HG02884 (cell line): ENCODE results near the gene KRT16.
A peak's percentile ranks its signal among the peaks of the same experiment; 100 is the strongest.
"Not testable (repeated sequence)": the region's sequence is repeated elsewhere in the genome, so short reads cannot be mapped to it uniquely, and the experiment has no call there.

Experiments used
- ATAC-seq: cut with Tn5 transposase; IDR thresholded peaks from one replicate; pipeline ENCODE4 v1.9.1; 2021; ENCODE audit warnings: mild to moderate bottlenecking, moderate library complexity; ENCODE audit not compliant: unreplicated experiment

The KRT16 gene

DNA sequence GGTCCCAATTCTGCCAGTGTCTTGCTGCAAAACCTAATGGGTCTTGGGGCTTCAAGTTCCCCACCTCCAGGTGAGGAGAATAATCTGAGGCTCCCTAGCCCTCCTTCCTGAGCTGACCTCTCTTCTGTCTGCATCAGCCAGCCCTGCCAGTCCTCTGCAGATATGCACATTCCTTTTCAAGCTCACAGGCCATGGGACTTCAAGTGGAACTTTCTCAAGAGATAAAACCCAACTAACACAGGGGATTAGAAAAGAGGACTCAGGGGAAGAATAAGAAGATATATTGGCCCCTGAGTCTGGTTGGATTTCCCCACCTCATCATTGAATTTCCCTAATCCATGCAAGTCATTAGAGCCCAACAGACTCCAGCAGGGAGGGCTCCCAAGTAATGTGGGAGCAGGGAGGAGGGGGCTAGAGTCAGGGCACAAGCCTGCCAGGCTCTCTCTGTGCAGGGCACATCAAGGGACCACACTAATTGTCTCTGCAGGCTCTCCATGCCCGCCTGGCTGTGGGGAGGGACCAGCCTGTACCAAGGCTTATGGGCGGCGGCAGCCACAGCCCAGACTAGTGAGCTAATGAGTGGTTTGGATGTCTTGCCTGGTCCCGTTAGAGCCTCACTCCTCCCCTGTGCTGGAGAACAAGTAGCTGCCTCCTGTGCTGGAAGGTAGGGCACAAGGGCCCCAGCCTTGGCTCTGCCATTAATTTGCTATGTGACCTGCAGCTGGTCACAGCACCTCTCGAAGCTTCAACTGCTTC is 27.1 kb downstream of the KRT16 start:
- no peak for ATAC-seq

DNA sequence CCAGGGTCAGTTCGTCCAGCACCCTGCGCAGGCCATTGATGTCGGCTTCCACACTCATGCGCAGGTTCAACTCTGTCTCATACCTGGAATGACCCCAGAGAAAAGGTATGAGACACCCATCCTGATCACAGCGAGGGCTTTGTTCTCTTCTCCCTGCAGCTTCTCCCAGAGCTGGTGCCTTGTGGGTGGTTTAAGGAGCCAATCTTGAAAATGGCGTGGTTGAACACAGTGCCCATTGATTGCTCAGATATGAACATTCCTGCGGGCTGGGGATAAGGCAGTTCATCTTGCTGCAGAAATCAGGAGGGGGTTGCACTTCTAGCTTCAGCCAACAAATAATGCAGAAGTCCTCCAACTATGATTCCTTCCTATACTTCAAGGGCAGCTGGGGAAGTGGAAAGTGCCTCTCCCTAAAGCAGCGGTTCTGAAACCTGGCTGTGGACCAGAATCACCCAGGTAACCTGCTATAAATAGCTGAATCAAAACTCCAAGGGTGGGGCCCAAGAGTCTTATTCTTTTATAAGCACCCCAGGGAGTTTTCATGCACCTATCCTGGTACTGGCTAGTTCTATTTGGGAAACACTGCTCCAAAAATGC is 28.1 kb downstream of the KRT16 start:
- ATAC-seq: not testable (repeated sequence)

DNA sequence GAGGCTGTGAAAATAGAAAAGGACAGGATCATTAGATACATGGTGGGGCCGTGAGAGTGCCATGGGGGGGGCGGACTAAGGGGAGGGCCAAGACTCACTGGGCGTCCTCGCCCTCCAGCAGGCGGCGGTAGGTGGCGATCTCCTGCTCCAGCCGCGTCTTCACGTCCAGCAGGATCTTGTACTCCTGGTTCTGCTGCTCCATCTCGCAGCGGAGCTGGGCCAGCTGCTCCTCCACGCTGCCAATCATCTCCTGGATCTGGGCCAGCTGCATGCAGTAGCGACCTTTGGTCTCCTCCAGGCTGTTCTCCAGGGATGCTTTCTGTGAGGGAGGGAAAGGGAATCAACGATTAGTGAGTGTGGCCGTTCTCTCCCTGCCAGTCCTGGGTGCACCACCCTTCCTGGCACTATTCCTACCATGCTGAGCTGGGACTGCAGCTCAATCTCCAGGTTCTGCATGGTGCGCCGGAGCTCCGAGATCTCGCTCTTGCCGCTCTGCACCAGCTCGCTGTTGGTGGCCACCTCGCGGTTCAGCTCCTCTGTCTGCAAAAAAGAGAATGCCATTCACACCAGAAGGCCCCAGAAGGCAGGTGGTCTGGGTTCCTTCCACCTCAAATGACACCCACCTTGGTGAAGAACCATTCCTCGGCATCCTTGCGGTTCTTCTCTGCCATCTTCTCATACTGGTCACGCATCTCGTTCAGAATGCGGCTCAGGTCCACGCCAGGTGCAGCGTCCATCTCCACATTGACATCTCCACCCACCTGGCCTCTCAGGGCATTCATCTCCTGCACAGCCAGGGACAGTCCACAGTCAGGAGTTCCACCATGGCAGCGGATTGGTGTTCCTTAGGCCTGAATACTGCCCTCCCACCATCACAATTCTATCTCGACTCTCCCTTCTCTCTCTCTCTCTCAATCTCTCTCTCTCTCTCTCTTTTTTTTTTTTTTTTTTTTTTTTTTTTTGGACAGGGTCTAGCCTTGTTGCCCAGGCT is 29.1 kb downstream of the KRT16 start:
- no peak for ATAC-seq

DNA sequence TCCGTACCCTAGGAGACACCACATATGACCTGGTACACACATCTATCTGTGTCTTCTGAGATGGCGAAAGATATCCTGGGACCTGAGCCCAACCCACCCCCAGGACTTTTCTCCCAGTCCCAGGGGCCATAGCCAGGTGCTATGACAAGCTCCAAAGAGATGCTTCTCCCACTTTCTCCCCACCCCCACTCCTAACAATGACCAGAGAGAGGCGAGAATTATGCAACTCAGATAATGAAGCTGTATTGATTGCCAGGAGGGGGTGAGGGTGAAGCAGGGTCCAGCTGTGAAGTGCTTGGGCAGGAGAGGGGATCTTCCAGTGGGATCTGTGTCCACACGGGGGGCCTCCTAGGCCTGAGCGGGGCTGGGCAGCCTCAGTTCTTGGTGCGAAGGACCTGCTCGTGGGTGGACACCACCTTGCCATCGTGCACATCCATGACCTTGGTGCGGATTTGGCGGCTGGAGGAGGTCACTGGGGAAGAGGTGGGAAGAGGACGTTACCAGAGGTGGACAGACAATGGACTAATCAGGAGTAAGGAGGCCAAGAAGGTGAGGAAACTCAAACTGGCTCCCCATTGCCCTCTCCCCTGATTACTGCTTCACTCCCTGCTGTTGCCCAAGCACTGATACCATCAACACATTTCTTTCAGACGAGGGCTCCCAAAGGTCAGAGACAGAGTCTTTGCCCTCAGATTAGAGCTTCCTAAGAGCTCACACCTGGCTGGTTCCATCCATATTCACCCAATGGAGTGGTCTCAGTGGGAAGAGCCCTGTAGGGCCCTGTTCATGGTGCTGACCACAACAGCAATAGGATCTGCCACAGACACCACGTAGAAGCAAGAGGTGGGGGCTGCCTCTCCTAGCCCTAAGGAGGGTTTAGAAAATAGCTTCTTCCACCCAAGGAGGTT is 30.3 kb downstream of the KRT16 start:
- ATAC-seq: not testable (repeated sequence)

- no peak for ATAC-seq
Observed at GRCh38 chr17:41581366-41582060, 31.1 kb downstream of the KRT16 start.

DNA sequence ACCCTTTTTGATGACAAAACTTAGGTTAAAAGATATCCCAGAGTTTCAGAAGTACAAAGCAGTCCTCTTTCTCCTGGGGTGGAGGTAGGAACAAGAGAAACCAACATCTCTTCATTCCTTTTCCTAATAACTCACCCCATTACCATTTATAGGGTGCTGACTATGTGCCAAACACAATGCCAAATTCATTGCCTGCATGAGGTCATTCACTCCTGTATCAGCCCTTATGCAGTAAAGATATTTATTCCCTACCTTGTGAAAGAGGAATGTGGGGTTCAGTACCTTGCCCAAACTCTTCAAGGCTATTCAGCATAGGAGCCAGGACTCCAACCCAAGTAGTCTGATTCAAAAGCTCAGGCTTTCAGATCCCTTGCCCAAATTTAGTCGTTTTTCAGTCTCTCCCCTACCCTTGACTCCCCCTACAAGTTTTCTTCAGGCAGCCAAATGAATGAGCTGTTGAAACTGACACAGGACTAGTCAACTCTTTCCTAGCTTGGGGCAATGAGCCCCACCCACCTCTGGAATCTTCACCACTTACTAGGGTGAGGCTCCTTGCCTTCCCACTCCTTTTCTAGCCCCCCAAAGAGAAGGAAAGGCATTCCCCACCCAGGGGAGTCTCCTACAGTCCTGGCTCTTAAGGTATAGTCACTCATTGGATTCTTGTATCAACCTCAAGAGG is 31.7 kb downstream of the KRT16 start:
- ATAC-seq: no peak

DNA sequence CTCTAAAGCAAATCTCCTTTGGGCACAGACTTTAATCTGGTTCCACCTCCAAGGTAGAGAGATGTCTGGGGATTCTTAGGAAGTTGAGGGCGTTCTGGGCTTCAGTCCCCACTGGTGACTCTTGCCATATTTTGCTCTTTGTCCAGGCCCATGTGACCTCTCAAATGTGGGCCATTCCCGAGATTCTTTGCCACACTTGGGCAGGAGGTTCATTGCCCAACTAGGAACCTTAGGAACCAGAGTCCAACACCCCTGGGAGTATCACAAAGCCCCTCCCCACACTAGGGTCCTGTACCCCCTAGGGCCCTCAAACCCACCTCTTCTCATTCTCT is 32.4 kb downstream of the KRT16 start:
- no peak for ATAC-seq

DNA sequence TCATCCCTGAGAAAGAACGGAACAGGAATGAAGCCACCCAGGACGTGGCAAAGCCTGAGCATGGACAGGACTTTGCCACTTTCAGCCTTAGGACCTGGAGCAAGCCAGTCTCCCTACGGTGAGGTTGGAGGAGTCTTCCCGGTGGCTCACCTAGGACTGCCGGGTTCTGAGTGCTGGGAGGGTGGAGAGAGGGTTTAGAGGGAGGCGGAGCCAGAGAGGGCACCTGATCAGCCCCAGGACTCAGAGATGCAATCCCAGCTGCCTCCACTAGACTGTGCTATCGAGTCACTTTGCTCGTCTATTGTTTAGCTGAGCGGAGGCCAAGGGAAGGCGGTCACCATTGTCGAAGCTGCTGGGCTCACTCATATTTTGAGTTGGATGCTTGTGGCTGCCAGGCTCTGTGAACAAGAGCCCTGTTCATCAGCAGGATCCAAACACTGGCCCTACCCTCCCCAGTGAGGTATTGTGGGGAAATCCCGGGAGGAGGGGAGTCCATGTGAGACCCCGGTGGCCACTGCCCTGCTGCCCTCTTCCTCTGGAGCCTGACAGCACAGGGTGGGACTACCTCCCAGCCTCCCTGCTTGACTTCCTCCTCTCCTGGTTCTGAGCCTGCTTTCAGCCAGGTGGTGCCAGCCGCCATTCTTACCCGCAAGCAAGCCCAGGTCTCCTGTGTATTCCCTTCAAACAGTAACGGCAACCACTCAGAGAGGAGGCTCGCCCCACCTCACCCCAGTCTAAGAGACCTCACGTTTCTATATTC is 32.9 kb downstream of the KRT16 start:
- peak; percentile 57 for ATAC-seq

GRCh38 chr17:41578971-41579370 is 33.6 kb downstream of the KRT16 start:
- no peak for ATAC-seq

GRCh38 chr17:41578538-41578937 is 34.0 kb downstream of the KRT16 start:
- no peak for ATAC-seq

DNA sequence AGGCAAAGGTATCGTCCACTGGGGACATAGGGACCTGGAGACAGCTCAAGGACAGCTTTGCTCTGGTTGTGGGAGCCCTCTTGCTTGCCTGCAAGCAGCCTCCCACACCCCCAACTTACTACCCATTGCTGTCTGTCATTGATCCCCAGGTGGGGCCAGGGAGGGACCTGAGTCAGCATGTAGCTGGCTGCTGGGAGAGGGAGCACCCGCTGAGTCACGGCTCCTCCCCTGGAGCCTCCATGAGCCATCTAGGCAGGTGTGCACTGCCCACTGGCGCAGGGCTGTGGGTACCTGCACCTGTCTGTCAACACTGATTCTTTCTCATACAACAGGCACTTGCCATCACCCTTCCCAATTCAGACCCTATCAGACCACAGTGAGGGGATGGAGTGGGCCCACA is 35.8 kb downstream of the KRT16 start:
- ATAC-seq: not testable (repeated sequence)

GRCh38 chr17:41575336-41575735 is 37.2 kb downstream of the KRT16 start:
- no peak for ATAC-seq

- no peak for ATAC-seq
Observed at GRCh38 chr17:41571561-41572434, 40.8 kb downstream of the KRT16 start, which contains the start of gene KRT9. Gene KRT9 (minus strand): TSS chr17:41572059. CDS start chr17:41571992, 67 bp downstream.

DNA sequence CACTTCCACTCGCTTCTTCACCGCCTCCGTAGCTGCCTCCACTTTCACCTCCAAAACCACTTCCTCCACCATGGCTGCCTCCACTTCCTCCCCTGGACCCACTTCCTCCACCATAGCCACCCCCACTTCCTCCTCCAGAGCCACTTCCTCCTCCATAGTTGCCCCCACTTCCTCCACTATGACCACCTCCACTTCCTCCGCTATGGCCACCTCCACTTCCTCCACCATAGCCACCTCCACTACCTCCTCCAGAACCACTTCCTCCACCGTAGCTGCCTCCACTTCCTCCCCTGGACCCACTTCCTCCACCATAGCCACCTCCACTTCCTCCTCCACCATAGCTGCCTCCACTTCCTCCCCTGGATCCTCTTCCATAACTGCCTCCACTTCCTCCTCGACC is 45.2 kb downstream of the KRT16 start:
- no peak for ATAC-seq

- no peak for ATAC-seq
Observed at GRCh38 chr17:41565338-41565737, 47.2 kb downstream of the KRT16 start.

DNA sequence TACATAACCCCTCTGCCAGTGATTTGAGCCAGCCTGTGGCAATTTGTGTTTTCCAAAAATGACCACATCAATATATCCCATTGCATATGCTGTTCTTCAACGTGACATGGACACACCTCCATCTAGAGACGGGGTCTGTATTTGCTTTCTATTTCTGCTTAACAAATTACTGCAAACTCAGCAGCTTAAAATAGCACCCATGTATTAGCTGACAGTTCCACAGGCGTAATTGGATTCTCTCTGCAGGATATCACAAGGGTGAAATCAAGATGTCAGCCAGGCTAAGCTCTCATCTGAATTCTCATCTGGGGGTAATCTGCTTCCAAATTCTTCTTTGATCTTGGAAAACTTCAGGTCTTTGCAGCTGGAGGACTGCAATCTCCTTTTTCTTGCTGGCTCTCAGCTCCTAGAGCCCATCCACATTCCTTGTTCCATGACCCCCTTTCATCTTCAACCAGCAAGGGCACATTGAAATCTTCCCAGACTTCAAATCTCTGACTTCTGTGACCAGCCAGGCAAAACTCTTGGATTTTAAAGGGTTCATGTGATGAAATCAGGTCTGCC is 48.9 kb downstream of the KRT16 start:
- ATAC-seq: no peak

- no peak for ATAC-seq
Observed at GRCh38 chr17:41561554-41561953, 51.0 kb downstream of the KRT16 start.
